Measurements from ENCODE around the gene CRB2. TPM values are rescaled to one million over a fixed set of nuclear protein-coding genes. Genes with fewer than 3 reads are reported as not detected.

The CRB2 gene
- total RNA-seq, 3 donors from 2014 or later = 0.03 TPM; not detected in 2

GRCh38 chr9:123371805-123372590 lies 16.0 kb downstream of the CRB2 start:
- Mint-ChIP-seq H3K4me3 (no peak overlapping the region), H3K27me3 (ENCODE audit: low read depth) (peaks cover 50% of the 10 kb centered on the region), H3K9me3 (no peaks in the 10 kb centered on the region), H3K4me1 (ENCODE audit: low read depth) (peaks cover 13% of the 10 kb centered on the region), H3K36me3 (ENCODE audit: insufficient read depth) (no peaks in the 10 kb centered on the region)
- ATAC-seq (no peak), DNase-seq (no peak)

DNA sequence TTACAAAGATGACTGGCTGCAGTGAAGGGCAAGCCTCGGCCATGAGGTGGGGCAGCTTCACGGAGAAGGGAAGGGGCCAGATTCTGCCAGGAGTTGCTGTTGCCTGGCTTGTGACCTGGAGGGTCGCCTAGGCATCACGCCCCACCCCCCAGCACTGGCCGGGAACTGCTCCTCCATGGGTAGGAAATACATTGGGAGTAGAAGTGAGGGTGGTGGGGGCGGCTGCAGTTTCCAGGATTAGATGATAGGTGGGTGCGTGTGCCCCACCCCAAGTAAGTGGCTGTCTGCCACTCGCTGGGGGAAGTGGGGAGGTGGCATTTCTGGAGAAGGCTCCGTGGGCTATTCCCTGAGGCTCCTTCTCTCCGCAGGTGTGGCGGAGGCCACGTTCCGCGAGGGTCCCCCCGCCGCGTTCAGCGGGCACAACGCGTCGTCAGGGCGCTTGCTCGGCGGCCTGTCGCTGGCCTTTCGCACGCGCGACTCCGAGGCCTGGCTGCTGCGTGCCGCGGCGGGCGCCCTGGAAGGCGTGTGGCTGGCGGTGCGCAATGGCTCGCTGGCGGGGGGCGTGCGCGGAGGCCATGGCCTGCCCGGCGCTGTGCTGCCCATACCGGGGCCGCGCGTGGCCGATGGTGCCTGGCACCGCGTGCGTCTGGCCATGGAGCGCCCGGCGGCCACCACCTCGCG lies 16.9 kb downstream of the CRB2 start:
- H3K27me3 Mint-ChIP-seq (ENCODE audit: low read depth) = peaks cover 45% of the 10 kb centered on the region
- H3K4me3 Mint-ChIP-seq = no peak overlapping the region
- no peaks in the 10 kb centered on the region for H3K9me3 Mint-ChIP-seq
- H3K36me3 Mint-ChIP-seq (ENCODE audit: insufficient read depth) = no peaks in the 10 kb centered on the region
- no peak for DNase-seq
- no peak for ATAC-seq
- peaks cover 13% of the 10 kb centered on the region for H3K4me1 Mint-ChIP-seq (ENCODE audit: low read depth)

- Mint-ChIP-seq H3K27me3 (ENCODE audit: low read depth) (peaks cover 45% of the 10 kb centered on the region), H3K36me3 (ENCODE audit: insufficient read depth) (no peaks in the 10 kb centered on the region), H3K9me3 (no peaks in the 10 kb centered on the region), H3K4me3 (no peak overlapping the region), H3K4me1 (ENCODE audit: low read depth) (peaks cover 13% of the 10 kb centered on the region)
- DNase-seq (no peak), ATAC-seq (peak in 1 of 2 donors; percentile 3)
These were observed 17.5 kb downstream of the CRB2 start for GRCh38 chr9:123373447-123373923.

- Mint-ChIP-seq H3K4me1 (ENCODE audit: low read depth) (peaks cover 13% of the 10 kb centered on the region), H3K4me3 (peak overlapping the region; percentile 16), H3K9me3 (no peaks in the 10 kb centered on the region), H3K36me3 (ENCODE audit: insufficient read depth) (no peaks in the 10 kb centered on the region), H3K27me3 (ENCODE audit: low read depth) (peaks cover 44% of the 10 kb centered on the region)
- ATAC-seq (no peak), DNase-seq (no peak)
These were observed 17.9 kb downstream of the CRB2 start for GRCh38 chr9:123373946-123374345.

DNA sequence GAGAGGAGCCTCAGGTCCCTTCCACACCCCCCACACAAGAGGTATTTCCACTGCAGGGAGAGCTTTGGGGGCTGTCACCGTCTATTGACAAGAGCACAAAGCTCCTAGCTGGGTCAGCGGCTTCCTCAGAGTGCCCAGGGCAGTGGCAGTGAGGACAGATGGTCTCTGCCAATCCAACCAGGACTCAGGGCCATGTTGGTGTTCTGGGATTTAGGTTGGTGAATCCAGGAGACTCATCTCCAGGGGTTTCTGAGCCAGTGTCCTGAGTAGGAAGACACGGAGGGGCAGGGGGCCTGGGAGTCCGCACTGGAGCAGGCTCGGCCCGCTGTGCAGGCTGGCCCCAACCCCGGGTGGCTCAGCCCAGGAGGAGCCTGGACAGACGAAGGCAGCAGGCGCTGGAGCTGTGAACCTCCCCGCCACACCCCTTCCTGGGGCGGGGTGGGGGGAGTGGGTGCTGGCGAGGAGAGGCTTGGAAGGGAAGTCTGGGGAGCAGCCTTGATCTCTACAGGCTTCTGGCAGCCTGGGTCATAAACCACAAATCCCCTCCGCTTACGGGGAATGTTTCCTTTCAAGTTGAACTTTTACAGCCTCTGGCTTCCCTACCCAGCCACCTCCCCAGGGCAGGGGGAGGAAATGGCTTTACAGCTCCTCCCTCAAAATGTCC lies 19.6 kb downstream of the CRB2 start:
- DNase-seq = no peak
- Mint-ChIP-seq H3K4me1 (ENCODE audit: low read depth) (peaks cover 13% of the 10 kb centered on the region), H3K27me3 (ENCODE audit: low read depth) (peaks cover 35% of the 10 kb centered on the region), H3K4me3 (no peak overlapping the region), H3K36me3 (ENCODE audit: insufficient read depth) (no peaks in the 10 kb centered on the region), H3K9me3 (no peaks in the 10 kb centered on the region)
- no peak for ATAC-seq

GRCh38 chr9:123376218-123377071 lies 20.4 kb downstream of the CRB2 start:
- ATAC-seq = no peak
- peaks cover 2% of the 10 kb centered on the region for H3K36me3 Mint-ChIP-seq (ENCODE audit: insufficient read depth)
- peaks cover 31% of the 10 kb centered on the region for H3K27me3 Mint-ChIP-seq (ENCODE audit: low read depth)

DNA sequence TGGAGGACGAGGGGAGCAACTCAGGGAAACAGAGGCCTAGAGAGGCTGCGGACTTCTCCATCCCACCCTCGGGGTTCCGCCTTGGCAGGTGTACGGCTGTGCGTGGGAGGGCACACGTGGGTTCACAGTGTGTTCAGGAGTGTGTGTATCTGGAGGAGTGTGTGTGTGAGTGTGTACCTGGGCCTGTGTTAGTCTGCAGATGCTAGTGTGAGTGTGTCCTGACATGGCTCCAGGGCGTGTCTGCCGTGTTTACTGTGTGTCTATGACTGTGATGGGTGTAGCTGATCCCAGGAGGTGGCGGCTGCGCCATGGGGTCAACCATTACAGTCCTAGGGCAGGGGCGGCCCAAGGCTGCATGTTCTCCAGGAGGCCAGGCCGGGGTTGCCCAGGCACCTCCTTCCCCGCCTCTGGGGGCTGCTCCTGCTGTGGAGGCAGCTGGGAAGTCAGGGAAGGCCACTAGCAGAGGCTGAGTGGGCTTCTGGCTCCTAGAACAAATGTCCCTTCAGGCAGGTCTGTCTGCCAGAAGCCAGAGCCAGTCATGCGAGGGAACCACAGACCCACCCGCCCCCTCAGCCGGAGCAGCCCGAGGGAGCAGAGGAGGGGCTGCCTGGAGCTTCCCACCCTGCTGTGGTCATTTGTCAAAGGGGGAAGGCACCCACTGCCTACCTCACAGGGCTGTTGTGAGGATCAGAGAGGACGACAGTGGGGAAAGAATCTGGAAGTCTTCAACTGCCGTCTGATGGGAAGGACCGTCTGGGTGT lies 21.4 kb downstream of the CRB2 start:
- Mint-ChIP-seq H3K4me1 (ENCODE audit: low read depth) (peaks cover 12% of the 10 kb centered on the region), H3K4me3 (no peak overlapping the region), H3K9me3 (no peaks in the 10 kb centered on the region), H3K27me3 (ENCODE audit: low read depth) (peaks cover 22% of the 10 kb centered on the region), H3K36me3 (ENCODE audit: insufficient read depth) (peaks cover 2% of the 10 kb centered on the region)
- DNase-seq (no peak), ATAC-seq (no peak)

More at GRCh38 chr9:123376218-123377071, 20.4 kb downstream of the CRB2 start:
- Mint-ChIP-seq H3K4me3 (no peak overlapping the region), H3K9me3 (no peaks in the 10 kb centered on the region), H3K4me1 (ENCODE audit: low read depth) (peaks cover 13% of the 10 kb centered on the region)
- no peak for DNase-seq

DNA sequence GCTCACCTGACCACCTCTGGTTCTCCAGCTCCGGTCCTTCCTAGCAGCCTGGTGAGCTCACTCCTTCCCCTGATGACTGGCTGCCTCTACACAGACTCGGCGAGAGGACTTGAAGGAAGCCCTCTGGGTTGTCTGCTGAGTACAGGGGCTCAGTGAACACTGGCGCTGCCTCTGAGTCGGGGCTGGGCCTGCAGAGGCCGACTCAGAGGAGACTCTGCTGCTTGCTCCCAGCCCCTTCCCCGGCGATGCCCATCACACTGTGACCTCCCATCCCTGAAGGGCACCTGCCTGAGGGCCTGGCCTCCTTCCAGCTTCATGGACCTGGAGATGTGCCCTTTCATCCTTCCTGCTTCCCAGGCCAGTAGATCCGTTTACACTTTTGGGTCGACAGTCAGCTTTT lies 22.0 kb downstream of the CRB2 start:
- Mint-ChIP-seq H3K36me3 (ENCODE audit: insufficient read depth) (peaks cover 2% of the 10 kb centered on the region), H3K4me1 (ENCODE audit: low read depth) (peaks cover 8% of the 10 kb centered on the region)

GRCh38 chr9:123378956-123379660 lies 23.1 kb downstream of the CRB2 start:
- no peak for DNase-seq
- peaks cover 13% of the 10 kb centered on the region for H3K27me3 Mint-ChIP-seq (ENCODE audit: low read depth)
- H3K4me3 Mint-ChIP-seq = no peak overlapping the region
- no peaks in the 10 kb centered on the region for H3K9me3 Mint-ChIP-seq
- peaks cover 4% of the 10 kb centered on the region for H3K36me3 Mint-ChIP-seq (ENCODE audit: insufficient read depth)
- H3K4me1 Mint-ChIP-seq (ENCODE audit: low read depth) = peaks cover 8% of the 10 kb centered on the region
- ATAC-seq = no peak

More for the DNA sequence above, 22.0 kb downstream of the CRB2 start:
- Mint-ChIP-seq H3K9me3 (no peaks in the 10 kb centered on the region), H3K4me3 (no peak overlapping the region), H3K27me3 (ENCODE audit: low read depth) (peaks cover 17% of the 10 kb centered on the region)
- peak in 1 of 2 donors; percentile 9 for ATAC-seq
- no peak for DNase-seq

- Mint-ChIP-seq H3K4me1 (ENCODE audit: low read depth) (peaks cover 2% of the 10 kb centered on the region), H3K4me3 (no peak overlapping the region), H3K9me3 (no peaks in the 10 kb centered on the region), H3K36me3 (ENCODE audit: insufficient read depth) (peaks cover 4% of the 10 kb centered on the region), H3K27me3 (ENCODE audit: low read depth) (peaks cover 2% of the 10 kb centered on the region)
- ATAC-seq (no peak), DNase-seq (no peak)
These were observed 25.1 kb downstream of the CRB2 start for GRCh38 chr9:123380852-123381705.

DNA sequence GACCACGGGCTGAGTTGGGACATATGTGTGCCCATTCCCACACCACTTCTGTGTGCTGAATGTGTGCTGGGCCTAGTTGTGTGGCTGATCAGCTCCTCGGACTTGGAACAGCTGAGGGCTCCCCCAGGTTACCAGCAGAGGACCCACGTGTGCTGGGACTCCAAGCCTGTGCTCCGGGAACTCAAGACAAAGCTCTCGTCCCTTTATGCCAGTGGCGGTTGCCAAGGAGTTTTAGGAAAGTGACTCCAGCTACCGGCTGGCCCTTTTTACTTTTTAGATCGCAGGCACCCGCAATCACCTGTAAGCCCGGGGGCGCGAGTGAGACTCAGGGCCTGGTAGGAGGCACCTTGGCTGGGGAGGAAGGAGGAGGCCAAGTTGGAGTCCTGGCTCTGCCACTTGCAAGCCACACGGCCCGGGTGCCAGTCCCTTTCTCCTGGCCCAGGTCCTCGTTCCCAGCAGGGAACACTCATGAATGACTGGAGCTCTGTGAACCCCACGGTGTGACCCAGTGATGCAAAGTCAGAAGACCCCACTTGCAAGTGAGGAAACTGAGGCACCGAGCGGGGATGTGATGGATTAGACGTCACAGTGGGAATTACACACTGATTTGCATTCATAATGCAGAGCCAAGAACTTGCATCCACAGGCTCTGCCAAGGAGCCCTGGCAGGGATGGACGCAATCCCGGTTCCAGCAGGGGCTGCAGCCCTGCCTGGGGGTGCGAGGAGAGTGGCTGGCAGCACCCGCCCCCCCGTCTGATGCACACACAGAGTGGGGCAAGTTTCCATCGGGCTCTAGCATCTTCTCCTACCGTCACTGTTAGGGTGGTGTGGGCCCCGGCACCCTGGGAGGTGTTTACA lies 26.9 kb downstream of the CRB2 start:
- Mint-ChIP-seq H3K9me3 (no peaks in the 10 kb centered on the region), H3K36me3 (ENCODE audit: insufficient read depth) (peaks cover 4% of the 10 kb centered on the region), H3K27me3 (ENCODE audit: low read depth) (no peaks in the 10 kb centered on the region), H3K4me1 (ENCODE audit: low read depth) (no peaks in the 10 kb centered on the region), H3K4me3 (no peak overlapping the region)
- DNase-seq = no peak
- no peak for ATAC-seq
